Inflammatory macrophage treated with lipopolysaccharide for 4 hours (primary cell): ENCODE measurements around the gene PLA2G4F.
"Not testable (repeated sequence)": the region's sequence is repeated elsewhere in the genome, so short reads cannot be mapped to it uniquely, and the experiment has no call there.

Experiments used
- DNase-seq: peaks from one replicate; pipeline ENCODE4 v3.0.0-alpha.2; 2020

PLA2G4F gene

GRCh38 chr15:42093966-42094365, 62.5 kb downstream of the PLA2G4F start:
- DNase-seq = no peak

- DNase-seq = no peak
These were observed 63.8 kb downstream of the PLA2G4F start for GRCh38 chr15:42092398-42093318.

- DNase-seq = not testable (repeated sequence)
These were observed 64.6 kb downstream of the PLA2G4F start for GRCh38 chr15:42091753-42092397.

GRCh38 chr15:42090781-42091180, 65.7 kb downstream of the PLA2G4F start:
- no peak for DNase-seq

GRCh38 chr15:42090370-42090769, 66.1 kb downstream of the PLA2G4F start:
- no peak for DNase-seq

- DNase-seq = no peak
These were observed 66.5 kb downstream of the PLA2G4F start for GRCh38 chr15:42089942-42090341.
